ENCODE data around the gene CDSN.
A peak's percentile ranks its signal among the peaks of the same experiment; 100 is the strongest.

CDSN gene

DNA sequence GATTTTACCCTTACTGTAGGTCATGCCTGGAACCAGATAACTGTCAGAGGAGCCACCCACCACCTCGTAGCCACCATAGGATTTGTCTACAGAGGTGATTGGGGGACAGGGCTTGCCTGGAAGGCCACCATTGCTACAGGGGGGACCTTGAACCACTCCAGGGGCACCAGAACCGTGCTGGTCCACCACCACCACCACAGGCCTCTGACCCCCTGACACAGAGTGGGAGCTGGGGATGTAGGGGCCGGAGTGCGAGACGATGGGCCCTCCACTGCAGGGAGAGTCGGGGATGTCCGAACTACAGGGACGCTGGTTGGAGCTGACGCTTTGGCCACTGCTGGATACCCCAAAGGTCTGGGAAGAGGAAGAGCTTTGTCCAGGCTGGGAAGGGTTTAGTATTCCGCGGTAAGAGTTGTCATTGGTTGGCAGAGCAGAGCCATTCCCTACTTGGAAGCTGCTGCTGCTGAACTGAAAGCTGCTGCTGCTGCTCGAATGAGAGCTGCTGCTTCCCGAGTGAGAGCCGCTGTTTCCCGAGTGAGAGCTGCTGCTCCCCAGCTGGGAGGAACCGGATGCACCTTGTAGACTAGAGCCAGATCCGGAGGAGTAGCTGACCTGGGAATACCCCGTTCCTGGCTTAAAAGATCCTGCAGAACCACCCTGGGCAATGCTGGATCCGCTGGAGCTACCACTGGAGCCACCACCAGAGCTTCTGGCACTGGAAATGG lies 3.4 kb downstream of the CDSN start:
- TF ChIP-seq CEBPB (IDR thresholded peaks at IDR 0.05): no peak
- no peak for TF ChIP-seq ZBTB7A (IDR thresholded peaks at IDR 0.05; ENCODE audit: low read depth)
- no peak for TF ChIP-seq CREB1 (IDR thresholded peaks at IDR 0.05; ENCODE audit: low read depth)
- no peak for TF ChIP-seq TAF1 (IDR thresholded peaks at IDR 0.05; ENCODE audit: low read depth)
- TF ChIP-seq, protein P1, sequence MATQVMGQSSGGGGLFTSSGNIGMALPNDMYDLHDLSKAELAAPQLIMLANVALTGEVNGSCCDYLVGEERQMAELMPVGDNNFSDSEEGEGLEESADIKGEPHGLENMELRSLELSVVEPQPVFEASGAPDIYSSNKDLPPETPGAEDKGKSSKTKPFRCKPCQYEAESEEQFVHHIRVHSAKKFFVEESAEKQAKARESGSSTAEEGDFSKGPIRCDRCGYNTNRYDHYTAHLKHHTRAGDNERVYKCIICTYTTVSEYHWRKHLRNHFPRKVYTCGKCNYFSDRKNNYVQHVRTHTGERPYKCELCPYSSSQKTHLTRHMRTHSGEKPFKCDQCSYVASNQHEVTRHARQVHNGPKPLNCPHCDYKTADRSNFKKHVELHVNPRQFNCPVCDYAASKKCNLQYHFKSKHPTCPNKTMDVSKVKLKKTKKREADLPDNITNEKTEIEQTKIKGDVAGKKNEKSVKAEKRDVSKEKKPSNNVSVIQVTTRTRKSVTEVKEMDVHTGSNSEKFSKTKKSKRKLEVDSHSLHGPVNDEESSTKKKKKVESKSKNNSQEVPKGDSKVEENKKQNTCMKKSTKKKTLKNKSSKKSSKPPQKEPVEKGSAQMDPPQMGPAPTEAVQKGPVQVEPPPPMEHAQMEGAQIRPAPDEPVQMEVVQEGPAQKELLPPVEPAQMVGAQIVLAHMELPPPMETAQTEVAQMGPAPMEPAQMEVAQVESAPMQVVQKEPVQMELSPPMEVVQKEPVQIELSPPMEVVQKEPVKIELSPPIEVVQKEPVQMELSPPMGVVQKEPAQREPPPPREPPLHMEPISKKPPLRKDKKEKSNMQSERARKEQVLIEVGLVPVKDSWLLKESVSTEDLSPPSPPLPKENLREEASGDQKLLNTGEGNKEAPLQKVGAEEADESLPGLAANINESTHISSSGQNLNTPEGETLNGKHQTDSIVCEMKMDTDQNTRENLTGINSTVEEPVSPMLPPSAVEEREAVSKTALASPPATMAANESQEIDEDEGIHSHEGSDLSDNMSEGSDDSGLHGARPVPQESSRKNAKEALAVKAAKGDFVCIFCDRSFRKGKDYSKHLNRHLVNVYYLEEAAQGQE (IDR thresholded peaks at IDR 0.05; ENCODE audit: low read depth): no peak
- no peak for TF ChIP-seq NFIC (IDR thresholded peaks at IDR 0.05)
- TF ChIP-seq YY1 (IDR thresholded peaks at IDR 0.05; ENCODE audit: low read depth): no peak
- no peak for TF ChIP-seq EGR1 (IDR thresholded peaks at IDR 0.05)
- TF ChIP-seq EP300 (IDR thresholded peaks at IDR 0.05; ENCODE audit: borderline replicate concordance): no peak
- TF ChIP-seq RAD21 (IDR thresholded peaks at IDR 0.05; ENCODE audit: low read depth): no peak
- TF ChIP-seq, protein P2, sequence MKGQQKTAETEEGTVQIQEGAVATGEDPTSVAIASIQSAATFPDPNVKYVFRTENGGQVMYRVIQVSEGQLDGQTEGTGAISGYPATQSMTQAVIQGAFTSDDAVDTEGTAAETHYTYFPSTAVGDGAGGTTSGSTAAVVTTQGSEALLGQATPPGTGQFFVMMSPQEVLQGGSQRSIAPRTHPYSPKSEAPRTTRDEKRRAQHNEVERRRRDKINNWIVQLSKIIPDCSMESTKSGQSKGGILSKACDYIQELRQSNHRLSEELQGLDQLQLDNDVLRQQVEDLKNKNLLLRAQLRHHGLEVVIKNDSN (IDR thresholded peaks at IDR 0.05): no peak
- no peak for TF ChIP-seq TEAD4 (IDR thresholded peaks at IDR 0.05)
- TF ChIP-seq FOXM1 (IDR thresholded peaks at IDR 0.05; ENCODE audit: borderline replicate concordance, low read depth): no peak
- TF ChIP-seq, protein P3, sequence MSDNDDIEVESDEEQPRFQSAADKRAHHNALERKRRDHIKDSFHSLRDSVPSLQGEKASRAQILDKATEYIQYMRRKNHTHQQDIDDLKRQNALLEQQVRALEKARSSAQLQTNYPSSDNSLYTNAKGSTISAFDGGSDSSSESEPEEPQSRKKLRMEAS (IDR thresholded peaks at IDR 0.05): no peak
- TF ChIP-seq TCF12 (IDR thresholded peaks at IDR 0.05; ENCODE audit: low read depth): no peak

DNA sequence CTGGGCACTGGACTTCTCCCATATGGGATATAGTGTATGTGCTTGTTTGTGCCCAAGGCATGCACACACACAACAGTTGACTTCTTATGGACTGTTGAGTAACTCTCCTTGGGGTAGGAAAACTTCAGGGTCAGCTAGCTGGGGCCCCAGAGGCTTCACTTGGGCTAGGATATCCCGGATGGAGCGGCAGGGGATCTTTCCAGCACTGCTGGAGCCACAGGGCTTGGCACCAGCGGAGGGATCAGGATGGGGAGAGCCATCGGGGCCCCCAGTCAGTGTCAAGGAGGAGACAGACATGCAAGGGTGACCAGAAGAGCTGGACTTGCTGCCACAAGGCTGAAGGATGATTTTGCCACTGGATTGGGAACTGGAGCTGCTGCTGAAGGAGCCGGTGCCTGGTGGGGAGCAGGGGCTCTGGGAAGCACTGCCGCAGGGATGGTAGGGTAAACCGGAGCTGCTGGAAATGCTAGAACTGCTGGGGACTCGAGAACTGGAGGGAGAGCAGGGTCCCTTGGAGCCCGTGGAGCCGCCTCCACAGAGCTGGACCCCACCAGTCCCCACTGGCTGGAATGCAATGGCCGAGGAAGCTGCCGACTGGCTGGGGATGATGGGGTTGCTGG lies 4.2 kb downstream of the CDSN start:
- TF ChIP-seq CEBPB (IDR thresholded peaks at IDR 0.05) (no peak), EGR1 (IDR thresholded peaks at IDR 0.05) (no peak), YY1 (IDR thresholded peaks at IDR 0.05; ENCODE audit: low read depth) (no peak), RAD21 (IDR thresholded peaks at IDR 0.05; ENCODE audit: low read depth) (no peak), TEAD4 (IDR thresholded peaks at IDR 0.05) (no peak), CREB1 (IDR thresholded peaks at IDR 0.05; ENCODE audit: low read depth) (no peak), FOXM1 (IDR thresholded peaks at IDR 0.05; ENCODE audit: borderline replicate concordance, low read depth) (no peak), ZBTB7A (IDR thresholded peaks at IDR 0.05; ENCODE audit: low read depth) (no peak), NFIC (IDR thresholded peaks at IDR 0.05) (no peak), EP300 (IDR thresholded peaks at IDR 0.05; ENCODE audit: borderline replicate concordance) (no peak), TCF12 (IDR thresholded peaks at IDR 0.05; ENCODE audit: low read depth) (no peak), TAF1 (IDR thresholded peaks at IDR 0.05; ENCODE audit: low read depth) (no peak)
- TF ChIP-seq, protein P3 (IDR thresholded peaks at IDR 0.05): no peak
- TF ChIP-seq, protein P2 (IDR thresholded peaks at IDR 0.05): no peak
- TF ChIP-seq, protein P1 (IDR thresholded peaks at IDR 0.05; ENCODE audit: low read depth): no peak

DNA sequence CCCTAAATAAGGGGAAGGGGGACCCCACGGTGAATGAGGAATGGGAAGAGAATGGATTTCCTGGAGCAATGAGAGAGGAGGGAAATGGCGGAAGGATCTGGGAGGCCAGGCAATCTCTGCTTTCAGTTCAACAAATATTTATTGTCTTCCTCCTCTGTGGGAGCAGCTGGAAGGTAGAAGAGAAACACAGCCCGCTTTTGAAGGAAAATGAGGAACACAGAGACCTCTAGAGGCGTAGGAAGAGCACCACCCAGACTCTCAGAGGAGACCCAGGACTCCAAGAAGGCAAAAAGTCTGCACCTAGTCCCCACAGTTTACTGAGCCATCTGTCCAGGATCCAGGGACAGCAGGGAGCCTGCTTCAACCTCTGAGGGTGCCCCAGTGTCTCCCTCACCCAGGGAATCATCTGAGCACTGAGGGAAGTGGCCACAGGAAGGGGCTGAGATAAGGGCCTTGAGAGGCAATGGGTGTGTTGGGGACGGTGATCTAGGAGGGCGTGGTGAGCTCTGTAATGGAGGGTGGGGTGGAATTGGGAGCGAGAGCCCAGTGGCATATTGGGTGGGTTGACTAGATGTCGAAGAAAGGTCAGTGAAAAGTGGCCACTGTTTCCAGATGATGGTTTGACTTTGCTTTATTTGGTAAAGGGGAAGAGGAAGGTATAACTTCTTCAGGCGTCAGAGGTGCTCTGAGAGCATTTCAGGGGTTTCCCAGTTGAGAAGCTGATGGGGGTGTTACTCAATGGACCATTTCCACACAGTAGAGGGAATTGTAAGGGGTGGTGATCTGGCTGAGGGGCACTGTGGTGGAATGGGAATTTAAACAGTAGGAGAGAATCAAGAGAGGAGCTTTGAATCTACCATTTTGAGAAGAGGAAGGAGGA lies 5.0 kb downstream of the CDSN start:
- no peak for TF ChIP-seq TCF12 (IDR thresholded peaks at IDR 0.05; ENCODE audit: low read depth)
- TF ChIP-seq, protein P3 (IDR thresholded peaks at IDR 0.05): no peak
- TF ChIP-seq CEBPB (IDR thresholded peaks at IDR 0.05): no peak
- peak; percentile 34; the same call in 1 of the 2 replicates for TF ChIP-seq RAD21 (IDR thresholded peaks at IDR 0.05; ENCODE audit: low read depth)

DNA sequence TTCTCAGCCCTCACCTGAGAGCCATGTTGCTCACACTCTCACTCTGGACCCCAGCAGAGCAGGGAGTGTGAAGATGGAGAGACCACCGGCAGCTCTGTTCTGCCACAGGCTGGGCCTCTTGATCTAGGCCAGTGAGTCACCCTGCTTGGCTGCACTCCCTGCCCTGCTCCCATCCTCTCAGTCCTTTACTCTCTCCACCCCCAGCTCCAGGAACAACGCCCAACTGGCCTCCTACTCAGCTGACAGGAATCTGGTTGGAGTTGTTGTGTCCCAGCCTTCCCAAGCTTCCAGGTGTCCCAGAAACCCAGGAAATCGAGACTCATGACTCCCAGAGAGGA lies 5.7 kb downstream of the CDSN start, which contains the start of gene PSORS1C1:
TSS of gene PSORS1C1 (plus strand) at position 260 of the 338 bp plus-strand sequence. CDS start 14,833 bp downstream, outside the sequence.
- TF ChIP-seq, protein P1 (IDR thresholded peaks at IDR 0.05; ENCODE audit: low read depth): no peak
- TF ChIP-seq CEBPB (IDR thresholded peaks at IDR 0.05) (no peak), EP300 (IDR thresholded peaks at IDR 0.05; ENCODE audit: borderline replicate concordance) (no peak; the same call in 1 of the 2 replicates), EGR1 (IDR thresholded peaks at IDR 0.05) (no peak), ZBTB7A (IDR thresholded peaks at IDR 0.05; ENCODE audit: low read depth) (no peak; the same call in 1 of the 2 replicates), TEAD4 (IDR thresholded peaks at IDR 0.05) (peak; percentile 66), FOXM1 (IDR thresholded peaks at IDR 0.05; ENCODE audit: borderline replicate concordance, low read depth) (no peak), TCF12 (IDR thresholded peaks at IDR 0.05; ENCODE audit: low read depth) (peak; percentile 45; the same call in 1 of the 2 replicates), YY1 (IDR thresholded peaks at IDR 0.05; ENCODE audit: low read depth) (no peak), CREB1 (IDR thresholded peaks at IDR 0.05; ENCODE audit: low read depth) (no peak), TAF1 (IDR thresholded peaks at IDR 0.05; ENCODE audit: low read depth) (no peak), RAD21 (IDR thresholded peaks at IDR 0.05; ENCODE audit: low read depth) (no peak), NFIC (IDR thresholded peaks at IDR 0.05) (peak; percentile 47)
- TF ChIP-seq, protein P3 (IDR thresholded peaks at IDR 0.05): no peak
- TF ChIP-seq, protein P2 (IDR thresholded peaks at IDR 0.05): no peak
